Activated CD8-positive, alpha-beta memory T cell treated with anti-CD3 and anti-CD28 coated beads for 36 hours (primary cell): ENCODE measurements around the gene CD177. TPM values are rescaled to one million over a fixed set of nuclear protein-coding genes. Genes with fewer than 3 reads are reported as not detected.
"Not testable (repeated sequence)": the region's sequence is repeated elsewhere in the genome, so short reads cannot be mapped to it uniquely, and the experiment has no call there.

Source experiments
- CTCF ChIA-PET: fragments of 350-600 bp; sonication (Branson Sonifier 250); formaldehyde crosslinking; loops from one replicate; lab custom pipeline; 2021; ENCODE audit warnings: antibody characterized with exemption; lab: Charles Lee
- POLR2A ChIA-PET: fragments of 350-600 bp; sonication (Branson Sonifier 250); formaldehyde crosslinking; loops from one replicate; lab custom pipeline; 2021; ENCODE audit warnings: antibody characterized with exemption; lab: Charles Lee
- total RNA-seq, 2 experiments: library from RNA; stranded (reverse); gene quantifications; one replicate each; pipeline ENCODE4 v1.2.3, GENCODE V29; 2021

Gene CD177
- total RNA-seq, 2 experiments from 2014 or later: not detected

GRCh38 chr19:43372462-43372861 is 19.0 kb downstream of the CD177 start:
- ChIA-PET CTCF (no interaction called here), POLR2A (no interaction called here)

- CTCF ChIA-PET, POLR2A ChIA-PET: not testable (repeated sequence)
Measured at GRCh38 chr19:43377624-43378023, 24.1 kb downstream of the CD177 start.

- POLR2A ChIA-PET: no interaction called here
- CTCF ChIA-PET: no interaction called here
Measured at GRCh38 chr19:43380008-43380407, 26.5 kb downstream of the CD177 start.

GRCh38 chr19:43380771-43381386 is 27.4 kb downstream of the CD177 start:
- ChIA-PET POLR2A (no interaction called here), CTCF (no interaction called here)

- CTCF ChIA-PET: interaction anchor here (0.6 kb wide), 1 partner anchor 86 kb away, joined by 3 read pairs; no protein-coding TSS in a partner anchor
- POLR2A ChIA-PET: not testable (repeated sequence)
Measured at GRCh38 chr19:43382586-43383216, 29.2 kb downstream of the CD177 start.

GRCh38 chr19:43383254-43383653 is 29.8 kb downstream of the CD177 start:
- POLR2A ChIA-PET, CTCF ChIA-PET: not testable (repeated sequence)

- POLR2A ChIA-PET, CTCF ChIA-PET: not testable (repeated sequence)
Measured at GRCh38 chr19:43383759-43384158, 30.3 kb downstream of the CD177 start.

- POLR2A ChIA-PET, CTCF ChIA-PET: not testable (repeated sequence)
Measured at GRCh38 chr19:43390903-43391551, 37.5 kb downstream of the CD177 start.

GRCh38 chr19:43391552-43391935 is 38.1 kb downstream of the CD177 start:
- POLR2A ChIA-PET, CTCF ChIA-PET: not testable (repeated sequence)

- POLR2A ChIA-PET: interaction anchor here (0.7 kb wide), 1 partner anchor 938 kb away, joined by 3 read pairs; no protein-coding TSS in a partner anchor
- CTCF ChIA-PET: not testable (repeated sequence)
Measured at GRCh38 chr19:43393501-43393900, 40.0 kb downstream of the CD177 start.

- POLR2A ChIA-PET: no interaction called here
Measured at GRCh38 chr19:43395561-43395960, 42.1 kb downstream of the CD177 start.

GRCh38 chr19:43406297-43406696 is 52.8 kb downstream of the CD177 start:
- CTCF ChIA-PET: no interaction called here
- POLR2A ChIA-PET: no interaction called here

More at GRCh38 chr19:43395561-43395960, 42.1 kb downstream of the CD177 start:
- CTCF ChIA-PET: no interaction called here

GRCh38 chr19:43407416-43408005 is 54.0 kb downstream of the CD177 start:
- ChIA-PET POLR2A (no interaction called here), CTCF (no interaction called here)

GRCh38 chr19:43408043-43408442 is 54.6 kb downstream of the CD177 start:
- ChIA-PET CTCF (no interaction called here), POLR2A (no interaction called here)

GRCh38 chr19:43409415-43409814 is 55.9 kb downstream of the CD177 start:
- POLR2A ChIA-PET: no interaction called here
- CTCF ChIA-PET: no interaction called here

GRCh38 chr19:43412441-43412840 is 59.0 kb downstream of the CD177 start:
- ChIA-PET POLR2A (no interaction called here), CTCF (no interaction called here)

Other genes starting within 250 kb of the CD177 start
- not detected for gene PSG5, start 167.2 kb upstream of the CD177 start, total RNA-seq
- gene PSG4, start 148.0 kb upstream of the CD177 start, total RNA-seq: not detected
- not detected for gene PSG9, start 84.2 kb upstream of the CD177 start, total RNA-seq
- gene TEX101, start 61.2 kb downstream of the CD177 start, total RNA-seq: not detected
- gene LYPD3, start 111.9 kb downstream of the CD177 start, total RNA-seq: 1 to 10 TPM; 2.0 to 2.2 TPM
- 10 to 100 TPM; 13.4 to 14.5 TPM for gene PHLDB3, start 151.1 kb downstream of the CD177 start, total RNA-seq
- gene ETHE1, start 173.5 kb downstream of the CD177 start, total RNA-seq: 10 to 100 TPM; 41.6 to 42.0 TPM
- 1 to 10 TPM; 1.3 to 2.2 TPM for gene ZNF575, start 179.5 kb downstream of the CD177 start, total RNA-seq
- 10 to 100 TPM; 33.1 to 39.5 TPM for gene XRCC1, start 221.8 kb downstream of the CD177 start, total RNA-seq
- gene PINLYP, start 222.1 kb downstream of the CD177 start, total RNA-seq: 10 to 100 TPM; 14.9 to 15.1 TPM
- gene IRGQ, start 242.4 kb downstream of the CD177 start, total RNA-seq: 10 to 100 TPM; 27.7 to 28.1 TPM
- gene ZNF576, start 242.9 kb downstream of the CD177 start, total RNA-seq: 10 to 100 TPM; 21.0 TPM